ENCODE data around the gene PAQR6.
"Not testable (repeated sequence)": the region's sequence is repeated elsewhere in the genome, so short reads cannot be mapped to it uniquely, and the experiment has no call there.

PAQR6 gene

GRCh38 chr1:156226782-156227181, 21.1 kb downstream of the PAQR6 start:
- H3K4me3 ChIP-seq (ENCODE audit: low read length), result no peak overlapping the region
- no peak for DNase-seq (ENCODE audit: low read depth)
- TF ChIP-seq CTCF (conservative IDR thresholded peaks at IDR 0.05; ENCODE audit: low read depth, low read length), result no peak

GRCh38 chr1:156226116-156226538, 21.7 kb downstream of the PAQR6 start:
- DNase-seq (ENCODE audit: low read depth), result no peak
- TF ChIP-seq CTCF (conservative IDR thresholded peaks at IDR 0.05; ENCODE audit: low read depth, low read length), result no peak
- H3K4me3 ChIP-seq (ENCODE audit: low read length), result no peak overlapping the region

GRCh38 chr1:156225677-156226014, 22.2 kb downstream of the PAQR6 start:
- no peak for TF ChIP-seq CTCF (conservative IDR thresholded peaks at IDR 0.05; ENCODE audit: low read depth, low read length)
- H3K4me3 ChIP-seq (ENCODE audit: low read length), result no peak overlapping the region
- no peak for DNase-seq (ENCODE audit: low read depth)

- TF ChIP-seq CTCF (conservative IDR thresholded peaks at IDR 0.05; ENCODE audit: low read depth, low read length), result no peak
- DNase-seq (ENCODE audit: low read depth), result no peak
- H3K4me3 ChIP-seq (ENCODE audit: low read length), result no peak overlapping the region
Measured at GRCh38 chr1:156221986-156222692, 25.7 kb downstream of the PAQR6 start.

- H3K4me3 ChIP-seq (ENCODE audit: low read length), result no peak overlapping the region
- no peak for TF ChIP-seq CTCF (conservative IDR thresholded peaks at IDR 0.05; ENCODE audit: low read depth, low read length)
Measured at GRCh38 chr1:156220226-156220625, 27.6 kb downstream of the PAQR6 start.

GRCh38 chr1:156217871-156218270, 30.0 kb downstream of the PAQR6 start:
- no peak for DNase-seq (ENCODE audit: low read depth)
- no peak overlapping the region for H3K4me3 ChIP-seq (ENCODE audit: low read length)
- TF ChIP-seq CTCF (conservative IDR thresholded peaks at IDR 0.05; ENCODE audit: low read depth, low read length), result no peak

More at GRCh38 chr1:156220226-156220625, 27.6 kb downstream of the PAQR6 start:
- DNase-seq (ENCODE audit: low read depth), result no peak

- not testable (repeated sequence) for DNase-seq (ENCODE audit: low read depth); H3K4me3 ChIP-seq (ENCODE audit: low read length)
Measured at GRCh38 chr1:156216361-156217086, 31.3 kb downstream of the PAQR6 start.
